SIG-M5 treated with dmso at 0.1 percent for 504 hours (cell line): ENCODE measurements around the gene VMAC.
"Not testable (repeated sequence)": the region's sequence is repeated elsewhere in the genome, so short reads cannot be mapped to it uniquely, and the experiment has no call there.

Experiments
- DNase-seq: peaks from one replicate; lab custom pipeline; 2025; ENCODE audit not compliant: unreplicated experiment; lab: John Stamatoyannopoulos, UW

VMAC gene

GRCh38 chr19:5904352-5905113, at the start of gene VMAC:
VMAC (plus strand) TSS chr19:5904872; CDS start chr19:5904891, 19 bp downstream.
- peak; percentile 100 for DNase-seq

GRCh38 chr19:5855151-5855550, 49.5 kb upstream of the VMAC start:
- not testable (repeated sequence) for DNase-seq

GRCh38 chr19:5857203-5858081, 47.2 kb upstream of the VMAC start:
- no peak for DNase-seq

DNA sequence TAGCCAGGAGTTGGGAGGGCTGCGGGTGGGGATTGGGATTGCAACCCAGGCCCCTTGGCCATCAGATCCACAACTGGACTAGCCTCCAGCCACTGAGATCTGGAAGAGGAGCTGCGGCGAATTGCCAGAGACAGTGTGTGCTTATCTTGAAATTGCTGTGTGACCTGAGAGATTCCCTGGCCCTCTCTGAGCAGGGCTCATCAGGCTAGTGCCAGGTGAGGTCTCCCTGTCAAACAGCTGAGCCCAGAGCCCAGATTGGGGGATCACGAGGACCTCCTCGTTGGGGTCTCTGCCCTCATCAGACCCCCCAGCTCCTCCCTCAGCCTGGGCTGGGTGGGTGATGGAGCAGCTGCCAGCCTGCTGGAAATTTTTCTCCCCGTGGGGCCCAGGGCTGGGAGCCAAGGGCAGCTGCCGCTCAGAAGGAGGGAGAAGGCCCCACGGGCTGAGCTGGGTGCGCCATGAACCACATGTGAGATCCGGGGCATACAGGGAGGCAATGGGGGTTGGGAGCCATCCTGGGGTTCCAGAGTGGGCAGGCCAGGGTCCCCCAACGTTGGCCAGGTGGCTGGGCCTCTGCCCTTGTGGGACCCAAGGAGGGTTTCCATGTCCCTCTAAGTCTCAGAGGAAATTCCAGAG, 41.5 kb upstream of the VMAC start:
- no peak for DNase-seq

GRCh38 chr19:5864013-5864720, 40.5 kb upstream of the VMAC start:
- DNase-seq: no peak

- no peak for DNase-seq
These were observed 39.8 kb upstream of the VMAC start for GRCh38 chr19:5864725-5865486.

- DNase-seq: no peak
These were observed 38.9 kb upstream of the VMAC start for GRCh38 chr19:5865772-5866171.

- DNase-seq: no peak
These were observed 37.2 kb upstream of the VMAC start for GRCh38 chr19:5867201-5868136.

DNA sequence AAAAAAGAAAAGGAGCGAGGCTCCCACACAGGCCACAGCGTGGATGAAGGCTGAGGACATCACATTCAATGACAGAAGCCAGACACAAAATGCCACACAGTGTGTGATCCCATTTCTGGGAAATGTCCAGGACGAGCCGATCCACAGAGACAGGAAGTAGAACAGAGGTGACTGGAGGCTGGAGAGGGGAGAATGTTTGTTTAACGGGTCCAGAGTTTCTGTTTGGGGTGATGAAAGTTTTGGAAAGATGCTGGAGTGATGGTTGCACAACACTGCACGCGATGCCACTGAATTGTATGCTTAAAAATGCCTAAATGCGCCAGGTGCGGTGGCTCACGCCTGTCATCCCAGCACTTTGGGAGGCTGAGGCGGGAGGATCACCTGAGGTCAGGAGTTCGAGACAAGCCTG, 33.7 kb upstream of the VMAC start:
- no peak for DNase-seq

DNA sequence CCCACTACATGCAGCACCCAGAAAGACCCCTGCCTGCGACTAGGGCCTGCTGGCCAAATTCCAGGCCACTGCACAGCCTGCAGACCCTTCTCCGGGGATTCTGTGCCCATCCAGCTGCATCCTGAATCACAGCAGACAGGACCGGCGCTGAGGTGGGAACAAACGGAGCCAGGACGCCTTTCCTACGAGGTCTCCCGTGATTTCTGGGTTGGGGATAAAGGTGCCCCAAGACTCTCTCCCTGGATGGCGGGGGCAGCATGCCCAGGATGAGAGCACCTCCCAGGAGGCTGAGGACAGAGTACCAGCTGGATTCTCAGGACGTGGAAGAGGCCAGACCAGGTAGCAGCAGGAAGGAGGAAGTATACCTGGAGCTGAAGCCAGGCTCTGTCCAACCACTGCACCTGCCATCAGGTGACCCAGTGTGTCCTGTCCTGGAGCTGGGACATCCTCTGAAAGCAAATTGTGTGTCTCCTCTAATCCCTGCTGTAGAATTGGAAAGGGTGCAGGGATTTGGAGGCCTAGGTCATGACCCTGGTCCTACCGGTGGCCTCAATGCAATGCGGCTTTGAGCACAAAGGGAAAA, 31.0 kb upstream of the VMAC start:
- DNase-seq: no peak

DNA sequence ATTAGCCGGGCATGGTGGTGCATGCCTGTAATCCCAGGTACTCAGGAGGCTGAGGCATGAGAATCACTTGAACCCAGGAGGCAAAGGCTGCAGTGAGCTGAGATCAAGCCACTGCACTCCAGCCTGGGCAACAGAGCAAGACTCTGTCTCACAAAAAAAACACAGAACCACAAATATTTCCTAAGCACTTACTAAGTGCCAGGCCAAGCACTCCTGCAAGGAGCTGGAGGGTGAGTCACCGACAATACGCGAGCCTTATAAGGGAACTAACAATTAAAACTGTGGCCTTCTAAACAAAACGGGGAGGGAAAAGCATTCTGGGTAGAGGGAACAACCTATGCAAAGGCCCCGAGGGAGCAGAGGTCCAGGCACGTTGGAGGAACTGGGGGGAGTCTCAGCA, 30.2 kb upstream of the VMAC start:
- peak; percentile 45 for DNase-seq

- DNase-seq: no peak
These were observed 27.2 kb upstream of the VMAC start for GRCh38 chr19:5877427-5877826.

- DNase-seq: no peak
These were observed 26.8 kb upstream of the VMAC start for GRCh38 chr19:5877882-5878281.

DNA sequence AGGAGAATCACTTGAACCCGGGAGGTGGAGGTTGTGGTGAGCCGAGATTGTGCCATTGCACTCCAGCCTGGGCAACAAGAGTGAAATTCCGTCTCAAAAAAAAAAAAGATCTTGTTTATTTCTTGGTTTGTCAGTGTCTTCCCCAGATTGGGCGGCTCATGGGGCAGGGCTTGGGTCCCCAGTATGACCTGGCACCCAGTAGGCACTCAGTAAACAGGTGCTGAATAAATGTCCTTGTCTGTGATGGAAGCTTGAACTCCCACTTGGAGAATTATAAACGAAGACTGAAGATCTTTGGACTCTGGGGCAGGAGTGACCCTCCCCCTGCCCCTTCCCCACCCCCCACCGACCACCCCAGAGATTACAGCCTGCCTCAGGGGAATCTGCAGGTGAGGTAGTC, 24.5 kb upstream of the VMAC start:
- DNase-seq: no peak

DNA sequence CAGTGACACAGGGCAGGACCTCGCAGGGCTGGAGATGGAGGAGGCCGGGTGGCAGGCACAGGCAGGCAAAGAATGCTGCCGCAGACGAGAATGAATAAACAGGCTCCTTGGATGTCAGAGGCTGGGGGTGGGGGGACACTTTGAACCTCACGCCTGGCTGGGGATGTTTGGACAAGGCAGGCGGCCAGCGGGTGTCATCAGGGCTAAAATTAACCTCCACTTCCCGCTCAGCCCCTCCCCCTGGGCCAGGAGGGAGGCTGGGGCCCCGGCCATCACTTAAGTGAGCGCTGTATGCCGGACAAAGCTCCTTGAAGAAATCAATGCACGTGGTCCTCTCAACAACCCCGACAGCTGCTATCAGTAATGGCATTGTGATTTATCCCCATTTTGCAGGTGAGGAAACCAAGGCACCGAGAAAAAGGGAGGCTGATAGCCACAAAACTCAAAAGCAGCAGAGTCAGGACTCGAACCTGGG, 24.0 kb upstream of the VMAC start:
- DNase-seq: no peak

DNA sequence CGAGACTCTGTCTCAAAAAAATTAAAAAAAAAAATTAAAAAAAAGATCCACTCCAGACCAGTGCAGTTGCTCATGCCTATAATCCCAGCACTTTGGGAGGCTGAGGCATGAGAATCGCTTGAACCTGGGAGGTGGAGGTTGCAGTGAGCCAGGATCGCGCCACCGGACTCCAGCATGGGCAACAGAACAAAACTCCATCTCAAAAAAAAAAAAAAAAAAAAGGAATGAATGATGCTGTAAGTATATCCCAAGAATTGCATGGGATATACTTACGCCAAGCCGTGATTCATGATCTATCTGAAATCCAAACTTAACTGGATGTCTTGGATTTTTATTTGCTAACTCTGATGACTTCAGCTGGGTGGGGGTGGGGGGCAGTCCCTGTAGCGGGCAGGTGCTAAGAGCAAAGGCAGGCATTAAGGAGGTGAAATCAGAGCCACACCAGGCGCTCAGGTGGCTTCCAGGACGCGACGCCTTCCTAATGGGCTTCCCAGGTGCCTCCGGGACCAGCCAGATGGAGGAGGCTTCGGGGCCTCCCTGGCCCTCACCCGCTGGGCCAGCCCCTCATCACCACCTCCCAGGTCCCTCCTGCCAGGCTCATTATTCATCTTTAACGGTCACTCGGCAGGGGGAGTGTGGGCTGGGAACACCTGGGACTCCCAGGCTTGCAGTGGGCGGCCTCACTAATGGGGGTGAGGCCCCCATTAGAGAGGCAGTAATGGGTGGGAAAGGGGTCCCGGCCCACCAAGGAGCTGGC, 23.0 kb upstream of the VMAC start:
- no peak for DNase-seq

DNA sequence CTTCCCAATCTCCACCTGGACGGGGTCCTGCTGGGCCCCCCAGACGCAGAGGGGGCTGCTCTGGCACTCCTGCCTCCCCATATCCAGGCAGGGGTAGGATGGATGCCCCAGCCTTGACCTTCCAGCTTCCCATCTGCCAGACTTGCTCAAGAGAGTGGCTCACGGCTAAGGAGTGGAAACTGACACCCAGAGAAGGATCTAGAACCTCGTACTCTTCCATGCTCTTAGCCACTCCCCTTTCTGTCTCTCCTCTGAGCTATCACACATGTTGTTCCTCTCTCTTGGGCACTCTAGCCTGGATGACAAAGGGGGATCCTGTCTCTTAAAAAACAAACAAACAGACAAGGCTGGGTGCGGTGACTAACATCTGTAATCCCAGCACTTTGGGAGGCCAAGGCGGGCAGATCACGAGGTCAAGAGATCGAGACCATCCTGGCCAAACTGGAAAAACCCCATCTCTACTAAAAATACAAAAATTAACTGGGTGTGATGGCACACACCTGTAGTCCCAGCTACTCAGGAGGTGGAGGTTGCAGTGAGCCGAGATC, 22.2 kb upstream of the VMAC start:
- no peak for DNase-seq
